H9 (cell line): ENCODE measurements around the gene AKR1A1. TPM values are rescaled to one million over a fixed set of nuclear protein-coding genes. Genes with fewer than 3 reads are reported as not detected.

Experiments
- DNase-seq: peaks from one replicate; pipeline ENCODE4 v3.0.0-alpha.2; 2017
- H2AFZ ChIP-seq: one replicate; pipeline ENCODE4 v1.6.1; 2013; ENCODE audit warnings: mild to moderate bottlenecking, low read length, control low read depth, moderate library complexity
- H2AK5ac ChIP-seq: 2 replicates; pipeline ENCODE4 v1.6.1; 2013; ENCODE audit warnings: low read length, control low read depth, mixed read lengths; ENCODE audit not compliant: insufficient read length
- H2BK120ac ChIP-seq: one replicate; pipeline ENCODE4 v1.6.1; 2013; ENCODE audit warnings: low read depth, mild to moderate bottlenecking, low read length, control low read depth, inconsistent platforms; ENCODE audit not compliant: poor library complexity, severe bottlenecking
- H2BK12ac ChIP-seq: 2 replicates; pipeline ENCODE4 v1.6.1; 2013; ENCODE audit warnings: low read length, control low read depth, mixed read lengths, low read depth; ENCODE audit not compliant: insufficient read length
- H2BK15ac ChIP-seq: 2 replicates; pipeline ENCODE4 v1.6.1; 2013; ENCODE audit warnings: low read depth, low read length, control low read depth
- H2BK20ac ChIP-seq: one replicate; pipeline ENCODE4 v1.6.1; 2013; ENCODE audit warnings: low read depth, mild to moderate bottlenecking, low read length, control low read depth, inconsistent platforms; ENCODE audit not compliant: poor library complexity, severe bottlenecking
- H2BK5ac ChIP-seq: 2 replicates; pipeline ENCODE4 v1.6.1; 2013; ENCODE audit warnings: low read length, control low read depth, mixed read lengths; ENCODE audit not compliant: insufficient read length
- H3K14ac ChIP-seq: 2 replicates; pipeline ENCODE4 v1.6.1; 2013; ENCODE audit warnings: low read length, control low read depth; ENCODE audit not compliant: insufficient read depth
- H3K18ac ChIP-seq: 2 replicates; pipeline ENCODE4 v1.6.1; 2013; ENCODE audit warnings: low read depth, mild to moderate bottlenecking, mixed read lengths, low read length, control low read depth; ENCODE audit not compliant: insufficient read length
- H3K23ac ChIP-seq: 2 replicates; pipeline ENCODE4 v1.6.1; 2013; ENCODE audit warnings: low read length, control low read depth, mixed read lengths, low read depth; ENCODE audit not compliant: insufficient read length
- H3K23me2 ChIP-seq: 2 replicates; pipeline ENCODE4 v1.6.1; 2013; ENCODE audit warnings: low read depth, mild to moderate bottlenecking, mixed read lengths, low read length, control low read depth; ENCODE audit not compliant: insufficient read length, poor library complexity, severe bottlenecking
- H3K27ac ChIP-seq: 2 replicates; pipeline ENCODE4 v1.5.1; 2013; ENCODE audit warnings: low read length, control low read depth, mixed read lengths, low read depth; ENCODE audit not compliant: insufficient read length
- H3K27me3 ChIP-seq: 2 replicates; pipeline ENCODE4 v1.6.1; 2013; ENCODE audit warnings: low read length, control low read depth, inconsistent platforms; ENCODE audit not compliant: insufficient read depth
- H3K4ac ChIP-seq: 2 replicates; pipeline ENCODE4 v1.6.1; 2013; ENCODE audit warnings: low read depth, mild to moderate bottlenecking, control low read depth, inconsistent platforms, low read length, moderate library complexity
- H3K4me1 ChIP-seq: 2 replicates; pipeline ENCODE4 v1.6.1; 2013; ENCODE audit warnings: low read length, control low read depth, inconsistent platforms; ENCODE audit not compliant: insufficient read depth
- H3K4me2 ChIP-seq: 2 replicates; pipeline ENCODE4 v1.6.1; 2013; ENCODE audit warnings: low read length, control low read depth, mixed read lengths; ENCODE audit not compliant: insufficient read length, insufficient read depth
- H3K56ac ChIP-seq: 2 replicates; pipeline ENCODE4 v1.6.1; 2013; ENCODE audit warnings: low read depth, mild to moderate bottlenecking, mixed read lengths, low read length, control low read depth; ENCODE audit not compliant: insufficient read length
- H3K79me1 ChIP-seq: 2 replicates; pipeline ENCODE4 v1.6.1; 2013; ENCODE audit warnings: low read depth, mild to moderate bottlenecking, moderate library complexity, low read length, control low read depth, inconsistent platforms; ENCODE audit not compliant: insufficient read depth, poor library complexity, severe bottlenecking
- H3K79me2 ChIP-seq: 2 replicates; pipeline ENCODE4 v1.6.1; 2013; ENCODE audit warnings: low read length, control low read depth, inconsistent platforms; ENCODE audit not compliant: insufficient read depth
- H3K9ac ChIP-seq: 2 replicates; pipeline ENCODE4 v1.6.1; 2013; ENCODE audit warnings: low read length, control low read depth, mixed read lengths; ENCODE audit not compliant: insufficient read length; ENCODE audit errors: extremely low read depth
- H3K9me3 ChIP-seq: one replicate; pipeline ENCODE4 v1.6.1; 2013; ENCODE audit warnings: low read depth, low read length, inconsistent platforms; ENCODE audit not compliant: control insufficient read depth
- H3T11ph ChIP-seq: one replicate; pipeline ENCODE4 v1.6.1; 2013; ENCODE audit warnings: mild to moderate bottlenecking, low read length, control low read depth, inconsistent platforms
- H4K20me1 ChIP-seq: one replicate; pipeline ENCODE4 v1.6.1; 2013; ENCODE audit not compliant: control insufficient read depth, insufficient read length, insufficient read depth
- H4K5ac ChIP-seq: 2 replicates; pipeline ENCODE4 v1.6.1; 2013; ENCODE audit warnings: low read depth, mild to moderate bottlenecking, mixed read lengths, low read length, control low read depth; ENCODE audit not compliant: insufficient read length
- H4K8ac ChIP-seq: replicated peaks from 2 replicates; pipeline ENCODE4 v1.6.1; 2013; ENCODE audit warnings: low read length, control low read depth, mixed read lengths, low read depth; ENCODE audit not compliant: insufficient read length
- H4K91ac ChIP-seq: 2 replicates; pipeline ENCODE4 v1.6.1; 2013; ENCODE audit warnings: low read depth, mild to moderate bottlenecking, moderate library complexity, mixed read lengths, low read length, control low read depth; ENCODE audit not compliant: insufficient read length
- H3K27ac Mint-ChIP-seq, 3 experiments: 2 replicates in 2 of 3; 3 replicates in 1 of 3; pipeline ENCODE4 v1.8.0; 2020 to 2021; ENCODE audit warnings: mixed read lengths in 3 of 3, mild to moderate bottlenecking in 1 of 3, moderate library complexity in 1 of 3
- H3K27me3 Mint-ChIP-seq: 2 replicates; pipeline ENCODE4 v1.8.0; 2021; ENCODE audit warnings: low read depth, mild to moderate bottlenecking, moderate library complexity, mixed read lengths
- H3K36me3 Mint-ChIP-seq, 3 experiments: 2 replicates in 2 of 3; 3 replicates in 1 of 3; pipeline ENCODE4 v1.8.0; 2020 to 2021; ENCODE audit warnings: low read depth in 3 of 3, mixed read lengths in 3 of 3; ENCODE audit not compliant: insufficient read depth in 1 of 3
- H3K4me1 Mint-ChIP-seq, 2 experiments: 2 replicates each; pipeline ENCODE4 v1.8.0; 2020; ENCODE audit warnings: mixed read lengths in 2 of 2
- H3K4me3 Mint-ChIP-seq, 2 experiments: 2 replicates in 1 of 2; 3 replicates in 1 of 2; pipeline ENCODE4 v1.8.0; 2020 to 2021; ENCODE audit warnings: mild to moderate bottlenecking in 2 of 2, mixed read lengths in 2 of 2, moderate library complexity in 1 of 2
- H3K9me3 Mint-ChIP-seq, 2 experiments: 2 replicates in 1 of 2; 3 replicates in 1 of 2; pipeline ENCODE4 v1.8.0; 2020; ENCODE audit warnings: mild to moderate bottlenecking in 2 of 2, mixed read lengths in 2 of 2, moderate library complexity in 1 of 2
- CTCF ChIP-seq: fragments of 200-600 bp; sonication (generic); conservative IDR thresholded peaks from 3 replicates; pipeline ENCODE4 v1.8.0; 2021; ENCODE audit warnings: antibody characterized with exemption, mild to moderate bottlenecking
- WGBS: extraction: QIAGEN DNeasy Blood & Tissue Kit; methylation state at CpG from one replicate; pipeline ENCODE4 v1.1.7; 2013; ENCODE audit warnings: missing lambda C conversion rate, low lambda C conversion rate, mixed read lengths; ENCODE audit not compliant: insufficient read length; ENCODE audit errors: extremely low coverage; 5-methylcytosine and 5-hydroxymethylcytosine counted together
- total RNA-seq: library from RNA; stranded (reverse); gene quantifications from 2 replicates; pipeline ENCODE4 v1.2.1, GENCODE V29; 2021

The AKR1A1 gene
- total RNA-seq, 1 experiment from 2014 or later, result 286 TPM

- Histone ChIP-seq H4K20me1 (no peaks in the 10 kb centered on the region), H2BK20ac (no peak overlapping the region), H3K27me3 (no peaks in the 10 kb centered on the region), H3K4me2 (no peak overlapping the region), H4K8ac (no peak overlapping the region), H3K4me1 (no peaks in the 10 kb centered on the region), H2AK5ac (no peak overlapping the region), H4K91ac (no peak overlapping the region), H2AFZ (no peak overlapping the region), H2BK120ac (no peak overlapping the region), H2BK5ac (no peak overlapping the region), H4K5ac (no peak overlapping the region), H3T11ph (no peak overlapping the region), H3K9me3 (no peaks in the 10 kb centered on the region), H3K56ac (no peak overlapping the region), H3K18ac (no peak overlapping the region), H3K23ac (no peak overlapping the region), H3K79me1 (no peaks in the 10 kb centered on the region), H3K4ac (no peak overlapping the region), H3K14ac (no peak overlapping the region), H2BK12ac (no peak overlapping the region), H3K27ac (no peak overlapping the region), H2BK15ac (no peak overlapping the region), H3K79me2 (no peaks in the 10 kb centered on the region), H3K23me2 (no peaks in the 10 kb centered on the region), H3K9ac (no peak overlapping the region)
- peaks cover 50 to 84% (median 72%) of the 10 kb centered on the region in 3 experiments for H3K36me3 Mint-ChIP-seq
- no peaks in the 10 kb centered on the region for H3K27me3 Mint-ChIP-seq
- no peaks in the 10 kb centered on the region for H3K4me1 Mint-ChIP-seq
- no peak for DNase-seq
- H3K27ac Mint-ChIP-seq, result peak overlapping the region in 1 of 3 experiments; percentile 33; a peak in 2 of 7 replicates
- no peak for TF ChIP-seq CTCF
- H3K9me3 Mint-ChIP-seq, result no peaks in the 10 kb centered on the region
- no CpG with 5 or more reads among the region's 2 CpGs for WGBS
- no peak overlapping the region for H3K4me3 Mint-ChIP-seq
These were observed 13.2 kb downstream of the AKR1A1 start for GRCh38 chr1:45563843-45564242.
